ENCODE data around the gene FCRL2. TPM values are rescaled to one million over a fixed set of nuclear protein-coding genes. Genes with fewer than 3 reads are reported as not detected.

The FCRL2 gene
- not detected for total RNA-seq

GRCh38 chr1:157776971-157777391, at the start of gene FCRL2:
FCRL2 (minus strand) TSS chr1:157777132; CDS start chr1:157777073, 59 bp downstream.
- Mint-ChIP-seq H3K4me3 (no peak within 1 kb of the TSS), H3K27me3 (ENCODE audit: low read depth) (peaks cover 6% of the 10 kb centered on the region), H3K9me3 (no peaks in the 10 kb centered on the region), H3K27ac (no peak within 1 kb of the TSS), H3K4me1 (ENCODE audit: low read depth) (peaks cover 8% of the 10 kb centered on the region), H3K36me3 (ENCODE audit: insufficient read depth in 2 of 2) (no peaks in the 10 kb centered on the region)
- ATAC-seq (replicated peaks in 1 of 2) (no peak), DNase-seq (no peak)

GRCh38 chr1:157820299-157820698, 43.4 kb upstream of the FCRL2 start:
- H3K36me3 Mint-ChIP-seq (ENCODE audit: insufficient read depth in 2 of 2) = no peaks in the 10 kb centered on the region
- no peak overlapping the region for H3K4me3 Mint-ChIP-seq
- DNase-seq = no peak
- no peak overlapping the region for H3K27ac Mint-ChIP-seq
- no peak for ATAC-seq (replicated peaks in 1 of 2)
- H3K9me3 Mint-ChIP-seq = no peaks in the 10 kb centered on the region
- peaks cover 8% of the 10 kb centered on the region for H3K27me3 Mint-ChIP-seq (ENCODE audit: low read depth)
- H3K4me1 Mint-ChIP-seq (ENCODE audit: low read depth) = no peaks in the 10 kb centered on the region

GRCh38 chr1:157819896-157820295, 43.0 kb upstream of the FCRL2 start, which contains the start of gene FCRL1:
FCRL1 (minus strand) TSS chr1:157820120; CDS start chr1:157820037, 83 bp downstream.
- Mint-ChIP-seq H3K27ac (no peak within 1 kb of the TSS), H3K4me1 (ENCODE audit: low read depth) (no peaks in the 10 kb centered on the region)

GRCh38 chr1:157819215-157819614, 42.3 kb upstream of the FCRL2 start:
- peaks cover 6% of the 10 kb centered on the region for H3K27me3 Mint-ChIP-seq (ENCODE audit: low read depth)
- H3K4me1 Mint-ChIP-seq (ENCODE audit: low read depth) = no peaks in the 10 kb centered on the region
- H3K27ac Mint-ChIP-seq = no peak overlapping the region
- H3K36me3 Mint-ChIP-seq (ENCODE audit: insufficient read depth in 2 of 2) = no peaks in the 10 kb centered on the region
- H3K4me3 Mint-ChIP-seq = no peak overlapping the region
- ATAC-seq (replicated peaks in 1 of 2) (no peak), DNase-seq (no peak)
- H3K9me3 Mint-ChIP-seq = peaks cover 0 to 1% of the 10 kb centered on the region in 2 donors

More at GRCh38 chr1:157819896-157820295, 43.0 kb upstream of the FCRL2 start, which contains the start of gene FCRL1:
- H3K36me3 Mint-ChIP-seq (ENCODE audit: insufficient read depth in 2 of 2) = no peaks in the 10 kb centered on the region
- ATAC-seq (replicated peaks in 1 of 2) (no peak), DNase-seq (no peak)
- H3K9me3 Mint-ChIP-seq = no peaks in the 10 kb centered on the region
- peaks cover 8% of the 10 kb centered on the region for H3K27me3 Mint-ChIP-seq (ENCODE audit: low read depth)
- no peak within 1 kb of the TSS for H3K4me3 Mint-ChIP-seq

GRCh38 chr1:157813269-157813668, 36.3 kb upstream of the FCRL2 start:
- Mint-ChIP-seq H3K4me3 (no peak overlapping the region), H3K4me1 (ENCODE audit: low read depth) (no peaks in the 10 kb centered on the region), H3K27me3 (ENCODE audit: low read depth) (peaks cover 9% of the 10 kb centered on the region), H3K9me3 (peaks cover 4 to 6% of the 10 kb centered on the region in 2 donors), H3K27ac (no peak overlapping the region), H3K36me3 (ENCODE audit: insufficient read depth in 2 of 2) (peaks cover 2 to 4% of the 10 kb centered on the region in 2 donors)
- DNase-seq (no peak), ATAC-seq (replicated peaks in 1 of 2) (no peak)

- ATAC-seq (replicated peaks in 1 of 2) (no peak), DNase-seq (no peak)
- Mint-ChIP-seq H3K27me3 (ENCODE audit: low read depth) (peaks cover 36% of the 10 kb centered on the region), H3K9me3 (no peaks in the 10 kb centered on the region), H3K27ac (no peak overlapping the region), H3K36me3 (ENCODE audit: insufficient read depth in 2 of 2) (no peaks in the 10 kb centered on the region), H3K4me1 (ENCODE audit: low read depth) (no peaks in the 10 kb centered on the region), H3K4me3 (no peak overlapping the region)
Measured at GRCh38 chr1:157806431-157807149, 29.7 kb upstream of the FCRL2 start.

GRCh38 chr1:157803851-157804250, 26.9 kb upstream of the FCRL2 start:
- Mint-ChIP-seq H3K9me3 (no peaks in the 10 kb centered on the region), H3K4me3 (no peak overlapping the region), H3K4me1 (ENCODE audit: low read depth) (no peaks in the 10 kb centered on the region), H3K36me3 (ENCODE audit: insufficient read depth in 2 of 2) (no peaks in the 10 kb centered on the region), H3K27ac (no peak overlapping the region), H3K27me3 (ENCODE audit: low read depth) (peaks cover 33% of the 10 kb centered on the region)
- DNase-seq (no peak), ATAC-seq (replicated peaks in 1 of 2) (no peak)

- ATAC-seq (replicated peaks in 1 of 2) (no peak), DNase-seq (no peak)
- no peak overlapping the region for H3K4me3 Mint-ChIP-seq
- no peaks in the 10 kb centered on the region for H3K27me3 Mint-ChIP-seq (ENCODE audit: low read depth)
- no peaks in the 10 kb centered on the region for H3K36me3 Mint-ChIP-seq (ENCODE audit: insufficient read depth in 2 of 2)
- H3K9me3 Mint-ChIP-seq = no peaks in the 10 kb centered on the region
- no peak overlapping the region for H3K27ac Mint-ChIP-seq
- H3K4me1 Mint-ChIP-seq (ENCODE audit: low read depth) = no peaks in the 10 kb centered on the region
Measured at GRCh38 chr1:157799996-157800395, 23.1 kb upstream of the FCRL2 start.

- Mint-ChIP-seq H3K27me3 (ENCODE audit: low read depth) (no peaks in the 10 kb centered on the region), H3K9me3 (peaks cover 2 to 4% of the 10 kb centered on the region in 2 donors), H3K27ac (no peak overlapping the region), H3K36me3 (ENCODE audit: insufficient read depth in 2 of 2) (peaks cover 0 to 2% of the 10 kb centered on the region in 2 donors), H3K4me3 (no peak overlapping the region), H3K4me1 (ENCODE audit: low read depth) (no peaks in the 10 kb centered on the region)
- DNase-seq (no peak), ATAC-seq (replicated peaks in 1 of 2) (no peak)
Measured at GRCh38 chr1:157798211-157798610, 21.3 kb upstream of the FCRL2 start.

GRCh38 chr1:157785248-157785647, 8.3 kb upstream of the FCRL2 start:
- no peak overlapping the region for H3K27ac Mint-ChIP-seq
- H3K4me1 Mint-ChIP-seq (ENCODE audit: low read depth) = peaks cover 8% of the 10 kb centered on the region
- peaks cover 4 to 7% of the 10 kb centered on the region in 2 donors for H3K9me3 Mint-ChIP-seq

GRCh38 chr1:157784801-157785200, 7.9 kb upstream of the FCRL2 start:
- DNase-seq = no peak
- ATAC-seq (replicated peaks in 1 of 2) = no peak
- peaks cover 8% of the 10 kb centered on the region for H3K4me1 Mint-ChIP-seq (ENCODE audit: low read depth)
- no peaks in the 10 kb centered on the region for H3K27me3 Mint-ChIP-seq (ENCODE audit: low read depth)
- no peak overlapping the region for H3K4me3 Mint-ChIP-seq
- H3K9me3 Mint-ChIP-seq = peaks cover 4 to 5% of the 10 kb centered on the region in 2 donors
- no peak overlapping the region for H3K27ac Mint-ChIP-seq
- H3K36me3 Mint-ChIP-seq (ENCODE audit: insufficient read depth in 2 of 2) = peaks cover 2% of the 10 kb centered on the region in 2 donors

More at GRCh38 chr1:157785248-157785647, 8.3 kb upstream of the FCRL2 start:
- ATAC-seq (replicated peaks in 1 of 2) (no peak), DNase-seq (no peak)
- Mint-ChIP-seq H3K27me3 (ENCODE audit: low read depth) (no peaks in the 10 kb centered on the region), H3K36me3 (ENCODE audit: insufficient read depth in 2 of 2) (peaks cover 2% of the 10 kb centered on the region in 2 donors), H3K4me3 (no peak overlapping the region)

- Mint-ChIP-seq H3K4me3 (no peak overlapping the region), H3K36me3 (ENCODE audit: insufficient read depth in 2 of 2) (peaks cover 2% of the 10 kb centered on the region in 2 donors), H3K9me3 (peaks cover 2 to 4% of the 10 kb centered on the region in 2 donors), H3K27me3 (ENCODE audit: low read depth) (no peaks in the 10 kb centered on the region), H3K27ac (no peak overlapping the region), H3K4me1 (ENCODE audit: low read depth) (peaks cover 8% of the 10 kb centered on the region)
- DNase-seq (no peak), ATAC-seq (replicated peaks in 1 of 2) (no peak)
Measured at GRCh38 chr1:157782931-157783330, 6.0 kb upstream of the FCRL2 start.

GRCh38 chr1:157781048-157781447, 4.1 kb upstream of the FCRL2 start:
- Mint-ChIP-seq H3K9me3 (no peaks in the 10 kb centered on the region), H3K36me3 (ENCODE audit: insufficient read depth in 2 of 2) (no peaks in the 10 kb centered on the region), H3K4me1 (ENCODE audit: low read depth) (peaks cover 8% of the 10 kb centered on the region), H3K4me3 (no peak overlapping the region), H3K27ac (no peak overlapping the region), H3K27me3 (ENCODE audit: low read depth) (no peaks in the 10 kb centered on the region)
- no peak for ATAC-seq (replicated peaks in 1 of 2)
- no peak for DNase-seq

Measured in activated T-cell treated with anti-CD3 and anti-CD28 coated beads, Interleukin-2, amount 50 U/mL, for 72 hours (primary cell).